NCI-H345 treated with DMSO at 0.1 percent for 48 hours (cell line): ENCODE results near the gene ZBTB21.
A peak's percentile ranks its signal among the peaks of the same experiment; 100 is the strongest.

Source experiments
- DNase-seq: peaks from one replicate; lab custom pipeline; 2025; ENCODE audit not compliant: unreplicated experiment; lab: John Stamatoyannopoulos, UW

ZBTB21 gene

GRCh38 chr21:42021371-42022090, 11.4 kb upstream of the ZBTB21 start:
- DNase-seq, result peak; percentile 83

- DNase-seq, result no peak
Observed at GRCh38 chr21:42019706-42020105, 9.5 kb upstream of the ZBTB21 start.

- DNase-seq, result peak; percentile 9
Observed at GRCh38 chr21:42019101-42019605, 9.0 kb upstream of the ZBTB21 start.

- no peak for DNase-seq
Observed at GRCh38 chr21:42017022-42017421, 6.9 kb upstream of the ZBTB21 start.

- no peak for DNase-seq
Observed at GRCh38 chr21:42016364-42016985, 6.3 kb upstream of the ZBTB21 start.

- DNase-seq, result peak; percentile 24
Observed at GRCh38 chr21:42013931-42014330, 3.8 kb upstream of the ZBTB21 start.

- DNase-seq, result peak; percentile 98
Observed at GRCh38 chr21:42013376-42013775, 3.2 kb upstream of the ZBTB21 start.

GRCh38 chr21:42012763-42013329, 2.7 kb upstream of the ZBTB21 start:
- DNase-seq, result peak; percentile 98

GRCh38 chr21:42012344-42012743, 2.2 kb upstream of the ZBTB21 start:
- no peak for DNase-seq

GRCh38 chr21:42010507-42011495, 641 bp upstream of the ZBTB21 start:
- DNase-seq, result peak; percentile 17

- no peak for DNase-seq
Observed at GRCh38 chr21:42009018-42009830, 936 bp downstream of the ZBTB21 start.

- DNase-seq, result no peak
Observed at GRCh38 chr21:42007356-42007940, 2.7 kb downstream of the ZBTB21 start.

- no peak for DNase-seq
Observed at GRCh38 chr21:42006765-42007164, 3.4 kb downstream of the ZBTB21 start.

GRCh38 chr21:42004406-42005199, 5.6 kb downstream of the ZBTB21 start:
- no peak for DNase-seq

GRCh38 chr21:42003051-42003461, 7.1 kb downstream of the ZBTB21 start:
- no peak for DNase-seq

- DNase-seq, result no peak
Observed at GRCh38 chr21:42002421-42002958, 7.7 kb downstream of the ZBTB21 start.

GRCh38 chr21:42001781-42002180, 8.4 kb downstream of the ZBTB21 start:
- DNase-seq, result no peak

GRCh38 chr21:42000908-42001307, 9.3 kb downstream of the ZBTB21 start:
- DNase-seq, result no peak

- no peak for DNase-seq
Observed at GRCh38 chr21:41997657-41998056, 12.5 kb downstream of the ZBTB21 start.
